Activated CD4-positive, alpha-beta T cell treated with anti-CD3 and anti-CD28 coated beads for 4 hours (primary cell): ENCODE data around the gene FPGS.

ENCODE experiments used
- DNase-seq, 2 donors: peaks; one replicate each; pipeline ENCODE4 v3.0.0-alpha.2; 2020

Gene FPGS

GRCh38 chr9:127863191-127863621, 60.5 kb downstream of the FPGS start:
- DNase-seq: no peak
